ENCODE data around the gene NTF4. TPM values are rescaled to one million over a fixed set of nuclear protein-coding genes. Genes with fewer than 3 reads are reported as not detected.

Gene NTF4
- total and polyA plus RNA-seq, 2 of the 8 experiments (the other 6 are each of a cell fraction or from before 2014, with no cell fraction given): 3.1 to 6.5 TPM

DNA sequence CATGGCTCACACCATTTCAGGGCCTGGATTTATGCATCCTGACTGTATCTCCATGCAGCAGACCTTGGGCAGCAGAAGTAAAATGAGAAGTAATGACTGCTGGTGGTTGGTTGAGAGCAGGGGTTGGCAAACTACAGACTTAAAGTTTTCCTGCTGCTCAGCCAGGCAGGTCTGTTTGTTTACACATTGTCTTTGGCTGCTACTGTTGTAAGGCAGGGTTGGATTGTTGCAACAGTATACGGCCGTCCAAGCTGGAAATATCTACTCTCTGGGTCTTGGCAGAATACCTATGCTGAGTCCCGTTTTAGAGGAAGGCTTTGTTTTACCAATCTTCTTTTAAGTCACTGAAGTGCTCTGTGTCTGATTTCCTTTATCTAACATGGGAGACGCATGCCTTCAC is 34.2 kb upstream of the NTF4 start:
- no peak overlapping the region for H2BK20ac ChIP-seq (ENCODE audit: low read length)
- no peak overlapping the region for H2AFZ ChIP-seq (ENCODE audit: low read length)
- H3K18ac ChIP-seq (ENCODE audit: extremely low read depth, low read length): no peak overlapping the region
- CTCF ChIA-PET (ENCODE audit: partially characterized antibody): interaction anchor here (1.0 to 3.8 kb wide), 17 partner anchors 11 to 126 kb away, joined by 3 to 38 read pairs (median 9); partner anchors contain the start of gene HRC
- no peak overlapping the region for H3K56ac ChIP-seq (replicated peaks; ENCODE audit: insufficient read length, low read depth, low read length)
- no peak overlapping the region; the same call in 1 of the 2 replicates for H4K8ac ChIP-seq (ENCODE audit: extremely low read depth, insufficient read depth, low read length)
- H3K4me3 ChIP-seq (ENCODE audit: extremely low read depth in 1 of 4, insufficient read depth in 2 of 4, low read depth in 3 of 4, low read length in 4 of 4): no peak overlapping the region
- no peak overlapping the region for H2AK5ac ChIP-seq (ENCODE audit: low read depth, low read length)
- no peaks in the 10 kb centered on the region for H3K27me3 ChIP-seq (replicated peaks in 1 of 4; ENCODE audit: control insufficient read depth in 3 of 4, extremely low read depth in 1 of 4, insufficient read depth in 3 of 4, low read length in 3 of 4)
- H3K4ac ChIP-seq (replicated peaks; ENCODE audit: insufficient read length, low read depth, low read length): no peak overlapping the region
- H3K14ac ChIP-seq (ENCODE audit: insufficient read length): no peak overlapping the region
- H3K23ac ChIP-seq (ENCODE audit: insufficient read length): no peak overlapping the region
- H3K79me1 ChIP-seq (ENCODE audit: low read depth, low read length): peaks cover 15% of the 10 kb centered on the region
- TF ChIP-seq SP4 (IDR thresholded peaks at IDR 0.05; ENCODE audit: low read length) (no peak), POLR2AphosphoS5 (IDR thresholded peaks at IDR 0.05; ENCODE audit: low read depth, low read length) (0 out of 2 replicates have a peak, but pooled peaks have one; percentile 19)
- H2BK15ac ChIP-seq (ENCODE audit: low read length): no peak overlapping the region
- no peak overlapping the region for H4K5ac ChIP-seq (ENCODE audit: insufficient read length, low read depth, low read length)
- H2BK5ac ChIP-seq (ENCODE audit: low read depth, low read length): no peak overlapping the region
- 88% methylated on average over 4 of the region's 4 CpGs; no CpG with 5 or more reads in 1 of the 2 experiments for WGBS, 2 experiments (ENCODE audit: extremely low coverage in 1 of 2, insufficient coverage in 1 of 2, insufficient read length in 1 of 2, insufficient replicate concordance in 2 of 2, low coverage in 1 of 2, low lambda C conversion rate in 2 of 2, missing lambda C conversion rate in 1 of 2)
- H3K36me3 ChIP-seq (ENCODE audit: control insufficient read depth in 2 of 4, insufficient read depth in 4 of 4, low read length in 3 of 4): peaks cover 34 to 67% (median 59%) of the 10 kb centered on the region in 4 experiments
- H3K4me1 ChIP-seq (replicated peaks in 1 of 4; ENCODE audit: control insufficient read depth in 3 of 4, insufficient read depth in 4 of 4, low read length in 3 of 4): no peaks in the 10 kb centered on the region
- no peak overlapping the region for H3K4me2 ChIP-seq (ENCODE audit: insufficient read depth in 1 of 2, low read depth in 2 of 2, low read length in 2 of 2)
- no peak overlapping the region for H3K27ac ChIP-seq (ENCODE audit: low read depth, low read length)
- DNase-seq (ENCODE audit: low read depth in 1 of 2, low spot score in 2 of 2): no peak
- FAIRE-seq: no peak
- H2BK12ac ChIP-seq (ENCODE audit: low read depth, low read length): no peak overlapping the region
- H3K9me3 ChIP-seq (ENCODE audit: insufficient read depth in 2 of 2, low read depth in 1 of 2, low read length in 1 of 2): no peaks in the 10 kb centered on the region
- H3K23me2 ChIP-seq (ENCODE audit: low read depth, low read length): no peaks in the 10 kb centered on the region
- H2BK120ac ChIP-seq (replicated peaks; ENCODE audit: low read depth, low read length): no peak overlapping the region
- H4K91ac ChIP-seq (replicated peaks; ENCODE audit: insufficient read length, low read length): no peak overlapping the region
- POLR2A ChIA-PET (ENCODE audit: partially characterized antibody): interaction anchor here (1.5 to 10.1 kb wide), 4 partner anchors 8 to 51 kb away, joined by 5 to 67 read pairs (median 8); partner anchors contain the start of gene LIN7B
- peaks cover 0 to 35% of the 10 kb centered on the region in 2 experiments; a peak in 1 of 4 replicates for H3K79me2 ChIP-seq (ENCODE audit: control insufficient read depth in 1 of 2, insufficient read depth in 2 of 2, low read length in 2 of 2)
- H3K9ac ChIP-seq (replicated peaks in 1 of 4; ENCODE audit: extremely low read depth in 1 of 4, low read depth in 3 of 4, low read length in 3 of 4): no peak overlapping the region
- H4K20me1 ChIP-seq (replicated peaks in 1 of 2; ENCODE audit: control insufficient read depth in 1 of 2, insufficient read depth in 2 of 2, low read length in 2 of 2): peaks cover 18 to 31% of the 10 kb centered on the region in 2 experiments

Measured in H1 (cell line).